ENCODE results near the gene PREX1. TPM values are rescaled to one million over a fixed set of nuclear protein-coding genes. Genes with fewer than 3 reads are reported as not detected.

PREX1 gene
- total and polyA plus RNA-seq, 2 donors from 2014 or later, result 8.5 to 38.2 TPM

GRCh38 chr20:48638546-48638945 is 189.3 kb downstream of the PREX1 start:
- DNase-seq (no peak), FAIRE-seq (no peak)
- H3K27me3 ChIP-seq (ENCODE audit: control insufficient read depth, insufficient read depth, low read length), result no peaks in the 10 kb centered on the region
- no peaks in the 10 kb centered on the region for H3K4me1 ChIP-seq (ENCODE audit: control insufficient read depth in 2 of 3, insufficient read depth in 2 of 3, low read depth in 1 of 3, low read length in 3 of 3)
- intact Hi-C loops (cut with DNase I), result no loop called here
- no peaks in the 10 kb centered on the region for H3K9me3 ChIP-seq (ENCODE audit: control insufficient read depth in 2 of 3, insufficient read depth in 1 of 3, low read length in 3 of 3)
- H3K4me3 ChIP-seq (ENCODE audit: low read length in 3 of 3), result no peak overlapping the region
- H3K36me3 ChIP-seq (ENCODE audit: control insufficient read depth in 2 of 3, insufficient read depth in 3 of 3, low read length in 3 of 3), result peaks cover 0 to 8% (median 5%) of the 10 kb centered on the region in 3 donors
- no peak overlapping the region for H3K9ac ChIP-seq (ENCODE audit: low read length in 3 of 3)
- no peak overlapping the region for H3K27ac ChIP-seq (ENCODE audit: low read depth in 2 of 2, low read length in 2 of 2)
- no peak for TF ChIP-seq CTCF (IDR thresholded peaks at IDR 0.05; ENCODE audit: borderline replicate concordance, extremely low read depth, insufficient read depth)

GRCh38 chr20:48637461-48637860 is 190.3 kb downstream of the PREX1 start:
- intact Hi-C loops (cut with DNase I), result no loop called here
- FAIRE-seq, result no peak

GRCh38 chr20:48636301-48636700 is 191.5 kb downstream of the PREX1 start:
- Histone ChIP-seq H3K4me1 (ENCODE audit: control insufficient read depth in 2 of 3, insufficient read depth in 2 of 3, low read depth in 1 of 3, low read length in 3 of 3) (no peaks in the 10 kb centered on the region), H3K4me3 (ENCODE audit: low read length in 3 of 3) (no peak overlapping the region), H3K9me3 (ENCODE audit: control insufficient read depth in 2 of 3, insufficient read depth in 1 of 3, low read length in 3 of 3) (no peaks in the 10 kb centered on the region), H3K36me3 (ENCODE audit: control insufficient read depth in 2 of 3, insufficient read depth in 3 of 3, low read length in 3 of 3) (peaks cover 0 to 8% (median 5%) of the 10 kb centered on the region in 3 donors), H3K27me3 (ENCODE audit: control insufficient read depth, insufficient read depth, low read length) (no peaks in the 10 kb centered on the region), H3K27ac (ENCODE audit: low read depth in 2 of 2, low read length in 2 of 2) (no peak overlapping the region), H3K9ac (ENCODE audit: low read length in 3 of 3) (no peak overlapping the region)
- FAIRE-seq (no peak), DNase-seq (peak in 1 of 5 donors; percentile 53)
- no peak for TF ChIP-seq CTCF (IDR thresholded peaks at IDR 0.05; ENCODE audit: borderline replicate concordance, extremely low read depth, insufficient read depth)
- intact Hi-C loops (cut with DNase I), result no loop called here

More at GRCh38 chr20:48637461-48637860, 190.3 kb downstream of the PREX1 start:
- Histone ChIP-seq H3K36me3 (ENCODE audit: control insufficient read depth in 2 of 3, insufficient read depth in 3 of 3, low read length in 3 of 3) (peaks cover 0 to 8% (median 5%) of the 10 kb centered on the region in 3 donors), H3K4me1 (ENCODE audit: control insufficient read depth in 2 of 3, insufficient read depth in 2 of 3, low read depth in 1 of 3, low read length in 3 of 3) (no peaks in the 10 kb centered on the region), H3K4me3 (ENCODE audit: low read length in 3 of 3) (no peak overlapping the region), H3K9me3 (ENCODE audit: control insufficient read depth in 2 of 3, insufficient read depth in 1 of 3, low read length in 3 of 3) (no peaks in the 10 kb centered on the region), H3K27me3 (ENCODE audit: control insufficient read depth, insufficient read depth, low read length) (no peaks in the 10 kb centered on the region), H3K9ac (ENCODE audit: low read length in 3 of 3) (no peak overlapping the region), H3K27ac (ENCODE audit: low read depth in 2 of 2, low read length in 2 of 2) (no peak overlapping the region)
- no peak for DNase-seq
- TF ChIP-seq CTCF (IDR thresholded peaks at IDR 0.05; ENCODE audit: borderline replicate concordance, extremely low read depth, insufficient read depth), result no peak

GRCh38 chr20:48635791-48636267 is 192.0 kb downstream of the PREX1 start:
- H3K9me3 ChIP-seq (ENCODE audit: control insufficient read depth in 2 of 3, insufficient read depth in 1 of 3, low read length in 3 of 3), result no peaks in the 10 kb centered on the region
- H3K9ac ChIP-seq (ENCODE audit: low read length in 3 of 3), result no peak overlapping the region
- peaks cover 0 to 8% (median 5%) of the 10 kb centered on the region in 3 donors for H3K36me3 ChIP-seq (ENCODE audit: control insufficient read depth in 2 of 3, insufficient read depth in 3 of 3, low read length in 3 of 3)
- H3K4me3 ChIP-seq (ENCODE audit: low read length in 3 of 3), result no peak overlapping the region
- intact Hi-C loops (cut with DNase I), result no loop called here
- no peaks in the 10 kb centered on the region for H3K27me3 ChIP-seq (ENCODE audit: control insufficient read depth, insufficient read depth, low read length)
- TF ChIP-seq CTCF (IDR thresholded peaks at IDR 0.05; ENCODE audit: borderline replicate concordance, extremely low read depth, insufficient read depth), result peak; percentile 77
- DNase-seq, result peak in 4 of 5 donors; percentile 50 to 70 (median 58)
- no peak for FAIRE-seq
- H3K4me1 ChIP-seq (ENCODE audit: control insufficient read depth in 2 of 3, insufficient read depth in 2 of 3, low read depth in 1 of 3, low read length in 3 of 3), result no peaks in the 10 kb centered on the region
- H3K27ac ChIP-seq (ENCODE audit: low read depth in 2 of 2, low read length in 2 of 2), result no peak overlapping the region

Data from kidney (tissue), 14 donors.